Measurements from ENCODE around the gene REST. TPM values are rescaled to one million over a fixed set of nuclear protein-coding genes. Genes with fewer than 3 reads are reported as not detected.
"Not testable (repeated sequence)": the region's sequence is repeated elsewhere in the genome, so short reads cannot be mapped to it uniquely, and the experiment has no call there.

The REST gene
- total RNA-seq, 1 experiment from 2014 or later: 56.6 TPM

DNA sequence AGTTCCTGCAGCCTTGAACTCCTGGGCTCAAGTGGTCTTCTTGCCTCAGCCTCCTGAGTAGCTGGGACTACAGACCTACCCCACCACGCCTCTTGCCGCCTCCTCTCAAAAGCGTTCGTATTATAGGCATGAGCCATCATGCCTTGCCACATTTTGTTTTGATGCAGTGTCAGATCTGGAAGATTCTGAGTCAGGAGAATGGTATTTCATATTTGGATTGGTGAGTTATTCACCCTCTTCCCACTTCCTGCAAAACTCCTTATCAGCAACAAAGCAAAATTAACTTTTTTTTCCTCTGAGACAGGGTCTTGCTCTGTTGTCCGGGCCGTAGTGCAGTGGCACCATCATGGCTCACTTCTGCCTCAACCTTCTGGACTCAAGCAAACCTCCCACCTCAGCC lies 29.6 kb downstream of the REST start:
- Histone ChIP-seq H3K9me3 (no peaks in the 10 kb centered on the region), H3K4me1 (no peaks in the 10 kb centered on the region), H3K27me3 (replicated peaks; ENCODE audit: control insufficient read depth, insufficient read depth, low read length) (no peaks in the 10 kb centered on the region), H3K4me3 (ENCODE audit: low read depth, low read length) (no peak overlapping the region), H3K36me3 (ENCODE audit: control insufficient read depth, insufficient read depth, low read length) (no peaks in the 10 kb centered on the region)
- Mint-ChIP-seq H3K27ac (ENCODE audit: unreplicated experiment) (peak overlapping the region; percentile 11), H3K9me3 (ENCODE audit: unreplicated experiment) (no peaks in the 10 kb centered on the region), H3K4me3 (ENCODE audit: unreplicated experiment) (no peak overlapping the region), H3K27me3 (ENCODE audit: insufficient read depth, unreplicated experiment) (no peaks in the 10 kb centered on the region), H3K4me1 (ENCODE audit: low read depth, unreplicated experiment) (no peaks in the 10 kb centered on the region), H3K36me3 (ENCODE audit: insufficient read depth, unreplicated experiment) (peaks cover 31% of the 10 kb centered on the region)
- BruUV-seq (replicated peaks): no TSS peak
- DNase-seq: no peak
- TF ChIP-seq, protein P1, sequence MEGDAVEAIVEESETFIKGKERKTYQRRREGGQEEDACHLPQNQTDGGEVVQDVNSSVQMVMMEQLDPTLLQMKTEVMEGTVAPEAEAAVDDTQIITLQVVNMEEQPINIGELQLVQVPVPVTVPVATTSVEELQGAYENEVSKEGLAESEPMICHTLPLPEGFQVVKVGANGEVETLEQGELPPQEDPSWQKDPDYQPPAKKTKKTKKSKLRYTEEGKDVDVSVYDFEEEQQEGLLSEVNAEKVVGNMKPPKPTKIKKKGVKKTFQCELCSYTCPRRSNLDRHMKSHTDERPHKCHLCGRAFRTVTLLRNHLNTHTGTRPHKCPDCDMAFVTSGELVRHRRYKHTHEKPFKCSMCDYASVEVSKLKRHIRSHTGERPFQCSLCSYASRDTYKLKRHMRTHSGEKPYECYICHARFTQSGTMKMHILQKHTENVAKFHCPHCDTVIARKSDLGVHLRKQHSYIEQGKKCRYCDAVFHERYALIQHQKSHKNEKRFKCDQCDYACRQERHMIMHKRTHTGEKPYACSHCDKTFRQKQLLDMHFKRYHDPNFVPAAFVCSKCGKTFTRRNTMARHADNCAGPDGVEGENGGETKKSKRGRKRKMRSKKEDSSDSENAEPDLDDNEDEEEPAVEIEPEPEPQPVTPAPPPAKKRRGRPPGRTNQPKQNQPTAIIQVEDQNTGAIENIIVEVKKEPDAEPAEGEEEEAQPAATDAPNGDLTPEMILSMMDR (IDR thresholded peaks at IDR 0.05; ENCODE audit: insufficient read depth in 1 of 2, low read depth in 1 of 2, low read length in 1 of 2, severe bottlenecking in 1 of 2, unreplicated experiment in 1 of 2): no peak
- ChIA-PET POLR2A (no interaction called here), CTCF (no interaction called here)
- intact Hi-C loops (cut with micrococcal nuclease; ENCODE audit: unreplicated experiment): no loop called here

DNA sequence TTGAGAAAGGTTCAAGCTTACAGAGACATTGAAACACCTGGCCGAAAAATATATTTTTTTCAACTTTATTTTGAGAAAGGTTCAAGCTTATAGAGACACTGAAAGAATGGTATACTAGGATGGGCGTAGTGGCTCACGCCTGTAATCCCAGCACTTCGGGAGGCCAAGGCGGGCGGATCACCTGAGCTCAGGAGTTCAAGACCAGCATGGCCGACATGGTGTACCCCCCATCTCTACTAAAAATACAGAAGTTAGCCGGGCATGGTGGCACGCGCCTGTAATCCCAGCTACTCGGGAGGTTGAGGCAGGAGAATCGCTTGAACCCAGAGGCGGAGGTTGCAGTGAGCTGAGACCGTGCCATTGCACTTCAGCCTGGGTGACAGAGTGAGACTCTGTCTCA lies 32.1 kb downstream of the REST start:
- H3K9me3 ChIP-seq; H3K4me3 Mint-ChIP-seq (ENCODE audit: unreplicated experiment); H3K4me3 ChIP-seq (ENCODE audit: low read depth, low read length); BruUV-seq (replicated peaks); H3K27me3 ChIP-seq (replicated peaks; ENCODE audit: control insufficient read depth, insufficient read depth, low read length); H3K27ac Mint-ChIP-seq (ENCODE audit: unreplicated experiment); POLR2A ChIA-PET; H3K36me3 ChIP-seq (ENCODE audit: control insufficient read depth, insufficient read depth, low read length); H3K27me3 Mint-ChIP-seq (ENCODE audit: insufficient read depth, unreplicated experiment); intact Hi-C loops (cut with micrococcal nuclease; ENCODE audit: unreplicated experiment); H3K4me1 Mint-ChIP-seq (ENCODE audit: low read depth, unreplicated experiment); H3K9me3 Mint-ChIP-seq (ENCODE audit: unreplicated experiment); DNase-seq; CTCF ChIA-PET; H3K4me1 ChIP-seq: not testable (repeated sequence)
- H3K36me3 Mint-ChIP-seq (ENCODE audit: insufficient read depth, unreplicated experiment): peaks cover 26% of the 10 kb centered on the region

DNA sequence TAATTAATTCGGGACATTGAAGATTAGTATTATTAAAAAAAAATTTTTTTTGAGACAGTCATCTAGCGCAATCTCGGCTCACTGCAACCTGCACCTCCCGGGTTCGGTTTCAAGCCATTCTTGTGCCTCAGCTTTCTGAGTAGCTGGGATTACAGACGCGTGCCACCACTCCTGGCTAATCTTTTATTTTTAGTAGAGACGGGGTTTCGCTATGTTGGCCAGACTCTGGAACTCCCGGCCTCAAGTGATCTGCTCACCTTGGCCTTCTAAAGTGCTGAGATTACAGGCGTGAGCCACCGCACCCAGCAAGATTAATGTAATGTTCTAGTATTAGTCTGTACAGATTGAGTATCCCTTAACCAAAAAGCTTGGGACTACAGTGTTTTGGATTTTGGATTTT lies 32.7 kb downstream of the REST start:
- POLR2A ChIA-PET: no interaction called here
- CTCF ChIA-PET: no interaction called here
- intact Hi-C loops (cut with micrococcal nuclease; ENCODE audit: unreplicated experiment): no loop called here

More for the DNA sequence above, 32.7 kb downstream of the REST start:
- no peak overlapping the region for H3K27ac Mint-ChIP-seq (ENCODE audit: unreplicated experiment)
- no peaks in the 10 kb centered on the region for H3K4me1 ChIP-seq
- TF ChIP-seq, protein P1 (IDR thresholded peaks at IDR 0.05; ENCODE audit: insufficient read depth in 1 of 2, low read depth in 1 of 2, low read length in 1 of 2, severe bottlenecking in 1 of 2, unreplicated experiment in 1 of 2): no peak
- BruUV-seq (replicated peaks): no TSS peak
- no peaks in the 10 kb centered on the region for H3K27me3 Mint-ChIP-seq (ENCODE audit: insufficient read depth, unreplicated experiment)
- no peaks in the 10 kb centered on the region for H3K4me1 Mint-ChIP-seq (ENCODE audit: low read depth, unreplicated experiment)
- H3K4me3 Mint-ChIP-seq (ENCODE audit: unreplicated experiment): no peak overlapping the region
- H3K4me3 ChIP-seq (ENCODE audit: low read depth, low read length): no peak overlapping the region
- H3K27me3 ChIP-seq (replicated peaks; ENCODE audit: control insufficient read depth, insufficient read depth, low read length): no peaks in the 10 kb centered on the region
- H3K36me3 Mint-ChIP-seq (ENCODE audit: insufficient read depth, unreplicated experiment): peaks cover 26% of the 10 kb centered on the region
- H3K9me3 ChIP-seq: no peaks in the 10 kb centered on the region
- H3K9me3 Mint-ChIP-seq (ENCODE audit: unreplicated experiment): no peaks in the 10 kb centered on the region
- DNase-seq: no peak
- H3K36me3 ChIP-seq (ENCODE audit: control insufficient read depth, insufficient read depth, low read length): no peaks in the 10 kb centered on the region
